Trophoblast cell (in vitro differentiated cells and primary cell): Measurements from ENCODE around the gene LRMDA.

Experiments used
- DNase-seq, 2 donors: peaks; one replicate each; pipeline ENCODE4 v3.0.0-alpha.2; 2016
- H2AFZ ChIP-seq: 2 replicates; pipeline ENCODE4 v1.6.1; 2013; ENCODE audit warnings: low read length, moderate library complexity, mild to moderate bottlenecking; ENCODE audit not compliant: insufficient read depth, poor library complexity
- H2AK5ac ChIP-seq: 2 replicates; pipeline ENCODE4 v1.6.1; 2013; ENCODE audit warnings: mild to moderate bottlenecking, low read length
- H2BK120ac ChIP-seq: 2 replicates; pipeline ENCODE4 v1.6.1; 2013; ENCODE audit warnings: low read length, mild to moderate bottlenecking, moderate library complexity; ENCODE audit not compliant: insufficient read depth, poor library complexity
- H2BK12ac ChIP-seq: 2 replicates; pipeline ENCODE4 v1.6.1; 2013; ENCODE audit warnings: mild to moderate bottlenecking, low read length, moderate library complexity
- H2BK5ac ChIP-seq: 2 replicates; pipeline ENCODE4 v1.6.1; 2013; ENCODE audit warnings: low read length, low read depth, moderate library complexity, mild to moderate bottlenecking; ENCODE audit not compliant: poor library complexity
- H3K14ac ChIP-seq: 2 replicates; pipeline ENCODE4 v1.6.1; 2013; ENCODE audit warnings: mild to moderate bottlenecking, low read length
- H3K18ac ChIP-seq: 2 replicates; pipeline ENCODE4 v1.6.1; 2013; ENCODE audit warnings: mild to moderate bottlenecking, low read length
- H3K23ac ChIP-seq: 2 replicates; pipeline ENCODE4 v1.6.1; 2013; ENCODE audit warnings: low read length
- H3K27ac ChIP-seq: 2 replicates; pipeline ENCODE4 v1.5.1; 2013; ENCODE audit warnings: low read depth, mild to moderate bottlenecking, inconsistent platforms, low read length, moderate library complexity
- H3K27me3 ChIP-seq: 2 replicates; pipeline ENCODE4 v1.6.1; 2013; ENCODE audit warnings: inconsistent platforms, mild to moderate bottlenecking, low read length, moderate library complexity; ENCODE audit not compliant: insufficient read depth
- H3K36me3 ChIP-seq, 2 experiments: 1 replicate in 1 of 2; 2 replicates in 1 of 2; pipeline ENCODE4 v1.6.1; 2013; ENCODE audit warnings: low read length in 2 of 2, mild to moderate bottlenecking in 2 of 2, moderate library complexity in 1 of 2; ENCODE audit not compliant: insufficient read depth in 2 of 2, control insufficient read depth in 1 of 2
- H3K4ac ChIP-seq: 2 replicates; pipeline ENCODE4 v1.6.1; 2013; ENCODE audit warnings: low read depth, mild to moderate bottlenecking, low read length, moderate library complexity
- H3K4me1 ChIP-seq, 2 experiments: 1 replicate in 1 of 2; 2 replicates in 1 of 2; pipeline ENCODE4 v1.6.1; 2013; ENCODE audit warnings: low read length in 2 of 2, mild to moderate bottlenecking in 2 of 2, moderate library complexity in 1 of 2; ENCODE audit not compliant: insufficient read depth in 2 of 2, control insufficient read depth in 1 of 2
- H3K4me2 ChIP-seq: 2 replicates; pipeline ENCODE4 v1.6.1; 2013; ENCODE audit warnings: inconsistent platforms, mild to moderate bottlenecking, low read length, moderate library complexity
- H3K4me3 ChIP-seq: 2 replicates; pipeline ENCODE4 v1.5.1; 2013; ENCODE audit warnings: mild to moderate bottlenecking, low read depth, low read length, inconsistent platforms
- H3K79me1 ChIP-seq: one replicate; pipeline ENCODE4 v1.6.1; 2013; ENCODE audit warnings: low read length
- H3K79me2 ChIP-seq: 2 replicates; pipeline ENCODE4 v1.6.1; 2013; ENCODE audit warnings: low read length, mild to moderate bottlenecking; ENCODE audit not compliant: control insufficient read depth, insufficient read depth, poor library complexity
- H3K9ac ChIP-seq: 2 replicates; pipeline ENCODE4 v1.6.1; 2013; ENCODE audit warnings: mild to moderate bottlenecking, low read length
- H3K9me3 ChIP-seq: 2 replicates; pipeline ENCODE4 v1.6.1; 2013; ENCODE audit warnings: low read depth, mild to moderate bottlenecking, control low read depth, inconsistent platforms, low read length; ENCODE audit not compliant: insufficient read depth
- H4K12ac ChIP-seq: 2 replicates; pipeline ENCODE4 v1.6.1; 2013; ENCODE audit warnings: low read depth, mild to moderate bottlenecking, low read length, moderate library complexity
- H4K8ac ChIP-seq: 2 replicates; pipeline ENCODE4 v1.6.1; 2013; ENCODE audit warnings: low read depth, mild to moderate bottlenecking, low read length, moderate library complexity
- H4K91ac ChIP-seq: one replicate; pipeline ENCODE4 v1.6.1; 2013; ENCODE audit warnings: low read depth, mild to moderate bottlenecking, low read length, moderate library complexity
- WGBS: extraction: QIAGEN DNeasy Blood & Tissue Kit; methylation state at CpG from one replicate; pipeline ENCODE4 v1.1.7; 2013; ENCODE audit warnings: missing lambda C conversion rate; ENCODE audit not compliant: insufficient read length, insufficient coverage; ENCODE audit errors: extremely low coverage; 5-methylcytosine and 5-hydroxymethylcytosine counted together

The LRMDA gene

GRCh38 chr10:75468612-75469005, 37.2 kb downstream of the LRMDA start:
- H3K79me2 ChIP-seq, result no peaks in the 10 kb centered on the region
- H2AFZ ChIP-seq, result no peak overlapping the region
- no peak overlapping the region for H3K18ac ChIP-seq
- no peak overlapping the region for H2BK12ac ChIP-seq
- H3K27me3 ChIP-seq, result no peaks in the 10 kb centered on the region
- H4K91ac ChIP-seq, result no peak overlapping the region
- H3K36me3 ChIP-seq, result no peaks in the 10 kb centered on the region
- no peak overlapping the region for H3K4me2 ChIP-seq
- no peak overlapping the region for H4K8ac ChIP-seq
- no peak for DNase-seq
- no peak overlapping the region for H3K14ac ChIP-seq
- no peak overlapping the region for H3K4me3 ChIP-seq
- no peak overlapping the region for H3K27ac ChIP-seq
- no peaks in the 10 kb centered on the region for H3K9me3 ChIP-seq
- no peak overlapping the region for H2BK5ac ChIP-seq
- peaks cover 2 to 13% of the 10 kb centered on the region in 2 experiments for H3K4me1 ChIP-seq
- H2BK120ac ChIP-seq, result no peak overlapping the region
- no peak overlapping the region for H3K4ac ChIP-seq
- H4K12ac ChIP-seq, result no peak overlapping the region
- H3K9ac ChIP-seq, result no peak overlapping the region
- H3K23ac ChIP-seq, result no peak overlapping the region
- no CpG with 5 or more reads among the region's 7 CpGs for WGBS
- H3K79me1 ChIP-seq, result peaks cover 1% of the 10 kb centered on the region
- H2AK5ac ChIP-seq, result no peak overlapping the region

- Histone ChIP-seq H4K91ac (no peak overlapping the region), H4K8ac (no peak overlapping the region), H3K4me1 (peaks cover 2 to 11% of the 10 kb centered on the region in 2 experiments), H3K79me2 (no peaks in the 10 kb centered on the region), H3K4me2 (no peak overlapping the region), H3K27me3 (no peaks in the 10 kb centered on the region), H3K79me1 (peaks cover 1% of the 10 kb centered on the region), H3K9me3 (no peaks in the 10 kb centered on the region), H3K14ac (no peak overlapping the region), H4K12ac (no peak overlapping the region), H2BK120ac (no peak overlapping the region), H3K18ac (no peak overlapping the region), H2BK12ac (no peak overlapping the region), H2AK5ac (no peak overlapping the region), H3K9ac (no peak overlapping the region), H3K4ac (no peak overlapping the region), H3K27ac (no peak overlapping the region), H3K23ac (no peak overlapping the region), H2BK5ac (no peak overlapping the region), H3K36me3 (no peaks in the 10 kb centered on the region), H3K4me3 (no peak overlapping the region), H2AFZ (no peak overlapping the region)
- DNase-seq, result peak in 1 of 2 donors; percentile 38
- no CpG with 5 or more reads among the region's 3 CpGs for WGBS
These were observed 37.7 kb downstream of the LRMDA start for GRCh38 chr10:75469006-75469616.

- Histone ChIP-seq H3K9me3 (no peaks in the 10 kb centered on the region), H3K23ac (no peak overlapping the region), H2AFZ (no peak overlapping the region), H3K27me3 (no peaks in the 10 kb centered on the region), H2AK5ac (no peak overlapping the region), H3K36me3 (no peaks in the 10 kb centered on the region), H3K4me2 (no peak overlapping the region), H2BK120ac (no peak overlapping the region), H3K79me1 (no peaks in the 10 kb centered on the region), H3K18ac (no peak overlapping the region), H3K9ac (no peak overlapping the region), H3K4me1 (peaks cover 0 to 4% of the 10 kb centered on the region in 2 experiments), H4K8ac (no peak overlapping the region), H3K14ac (no peak overlapping the region), H3K4ac (no peak overlapping the region), H2BK5ac (no peak overlapping the region), H3K4me3 (no peak overlapping the region), H3K79me2 (no peaks in the 10 kb centered on the region), H4K91ac (no peak overlapping the region), H3K27ac (no peak overlapping the region), H2BK12ac (no peak overlapping the region), H4K12ac (no peak overlapping the region)
- no peak for DNase-seq
- no CpG with 5 or more reads among the region's 4 CpGs for WGBS
These were observed 39.5 kb downstream of the LRMDA start for GRCh38 chr10:75470901-75471300.

- Histone ChIP-seq H2BK120ac (no peak overlapping the region), H2BK5ac (no peak overlapping the region), H3K18ac (no peak overlapping the region), H3K79me1 (no peaks in the 10 kb centered on the region), H3K27ac (no peak overlapping the region), H2AFZ (no peak overlapping the region), H3K14ac (no peak overlapping the region), H4K91ac (no peak overlapping the region), H3K79me2 (no peaks in the 10 kb centered on the region), H3K9me3 (no peaks in the 10 kb centered on the region), H3K4ac (no peak overlapping the region), H3K36me3 (no peaks in the 10 kb centered on the region), H3K27me3 (no peaks in the 10 kb centered on the region), H4K12ac (no peak overlapping the region), H4K8ac (no peak overlapping the region), H3K9ac (no peak overlapping the region), H2BK12ac (no peak overlapping the region), H3K4me1 (no peaks in the 10 kb centered on the region), H3K4me3 (no peak overlapping the region), H3K23ac (no peak overlapping the region), H3K4me2 (no peak overlapping the region), H2AK5ac (no peak overlapping the region)
- no peak for DNase-seq
- WGBS, result no CpG with 5 or more reads among the region's 2 CpGs
These were observed 41.3 kb downstream of the LRMDA start for GRCh38 chr10:75472685-75473084.
